ENCODE measurements around the gene PLXNA4.
A peak's percentile ranks its signal among the peaks of the same experiment; 100 is the strongest.

Gene PLXNA4

GRCh38 chr7:132580717-132581285 is 4.5 kb upstream of the PLXNA4 start:
- H3K4me3 ChIP-seq (ENCODE audit: low read depth, low read length): no peak overlapping the region
- TF ChIP-seq, protein P1, sequence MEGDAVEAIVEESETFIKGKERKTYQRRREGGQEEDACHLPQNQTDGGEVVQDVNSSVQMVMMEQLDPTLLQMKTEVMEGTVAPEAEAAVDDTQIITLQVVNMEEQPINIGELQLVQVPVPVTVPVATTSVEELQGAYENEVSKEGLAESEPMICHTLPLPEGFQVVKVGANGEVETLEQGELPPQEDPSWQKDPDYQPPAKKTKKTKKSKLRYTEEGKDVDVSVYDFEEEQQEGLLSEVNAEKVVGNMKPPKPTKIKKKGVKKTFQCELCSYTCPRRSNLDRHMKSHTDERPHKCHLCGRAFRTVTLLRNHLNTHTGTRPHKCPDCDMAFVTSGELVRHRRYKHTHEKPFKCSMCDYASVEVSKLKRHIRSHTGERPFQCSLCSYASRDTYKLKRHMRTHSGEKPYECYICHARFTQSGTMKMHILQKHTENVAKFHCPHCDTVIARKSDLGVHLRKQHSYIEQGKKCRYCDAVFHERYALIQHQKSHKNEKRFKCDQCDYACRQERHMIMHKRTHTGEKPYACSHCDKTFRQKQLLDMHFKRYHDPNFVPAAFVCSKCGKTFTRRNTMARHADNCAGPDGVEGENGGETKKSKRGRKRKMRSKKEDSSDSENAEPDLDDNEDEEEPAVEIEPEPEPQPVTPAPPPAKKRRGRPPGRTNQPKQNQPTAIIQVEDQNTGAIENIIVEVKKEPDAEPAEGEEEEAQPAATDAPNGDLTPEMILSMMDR (IDR thresholded peaks at IDR 0.05; ENCODE audit: insufficient read depth, low read depth, low read length, missing control alignments): peak; percentile 68
- DNase-seq (ENCODE audit: low read depth): peak; percentile 79

- H3K4me3 ChIP-seq (ENCODE audit: low read depth, low read length): no peak overlapping the region
- TF ChIP-seq, protein P1 (IDR thresholded peaks at IDR 0.05; ENCODE audit: insufficient read depth, low read depth, low read length, missing control alignments): no peak
- DNase-seq (ENCODE audit: low read depth): peak; percentile 8
Observed at GRCh38 chr7:132580277-132580676, 4.0 kb upstream of the PLXNA4 start.

GRCh38 chr7:132579260-132579899 is 3.1 kb upstream of the PLXNA4 start:
- TF ChIP-seq, protein P1 (IDR thresholded peaks at IDR 0.05; ENCODE audit: insufficient read depth, low read depth, low read length, missing control alignments): no peak
- no peak for DNase-seq (ENCODE audit: low read depth)
- H3K4me3 ChIP-seq (ENCODE audit: low read depth, low read length): no peak overlapping the region

- H3K4me3 ChIP-seq (ENCODE audit: low read depth, low read length): no peak overlapping the region
- TF ChIP-seq, protein P1 (IDR thresholded peaks at IDR 0.05; ENCODE audit: insufficient read depth, low read depth, low read length, missing control alignments): no peak
- no peak for DNase-seq (ENCODE audit: low read depth)
Observed at GRCh38 chr7:132578826-132579225, 2.6 kb upstream of the PLXNA4 start.

- TF ChIP-seq, protein P1 (IDR thresholded peaks at IDR 0.05; ENCODE audit: insufficient read depth, low read depth, low read length, missing control alignments): no peak
- H3K4me3 ChIP-seq (ENCODE audit: low read depth, low read length): no peak overlapping the region
- no peak for DNase-seq (ENCODE audit: low read depth)
Observed at GRCh38 chr7:132578050-132578370, 1.7 kb upstream of the PLXNA4 start.

DNA sequence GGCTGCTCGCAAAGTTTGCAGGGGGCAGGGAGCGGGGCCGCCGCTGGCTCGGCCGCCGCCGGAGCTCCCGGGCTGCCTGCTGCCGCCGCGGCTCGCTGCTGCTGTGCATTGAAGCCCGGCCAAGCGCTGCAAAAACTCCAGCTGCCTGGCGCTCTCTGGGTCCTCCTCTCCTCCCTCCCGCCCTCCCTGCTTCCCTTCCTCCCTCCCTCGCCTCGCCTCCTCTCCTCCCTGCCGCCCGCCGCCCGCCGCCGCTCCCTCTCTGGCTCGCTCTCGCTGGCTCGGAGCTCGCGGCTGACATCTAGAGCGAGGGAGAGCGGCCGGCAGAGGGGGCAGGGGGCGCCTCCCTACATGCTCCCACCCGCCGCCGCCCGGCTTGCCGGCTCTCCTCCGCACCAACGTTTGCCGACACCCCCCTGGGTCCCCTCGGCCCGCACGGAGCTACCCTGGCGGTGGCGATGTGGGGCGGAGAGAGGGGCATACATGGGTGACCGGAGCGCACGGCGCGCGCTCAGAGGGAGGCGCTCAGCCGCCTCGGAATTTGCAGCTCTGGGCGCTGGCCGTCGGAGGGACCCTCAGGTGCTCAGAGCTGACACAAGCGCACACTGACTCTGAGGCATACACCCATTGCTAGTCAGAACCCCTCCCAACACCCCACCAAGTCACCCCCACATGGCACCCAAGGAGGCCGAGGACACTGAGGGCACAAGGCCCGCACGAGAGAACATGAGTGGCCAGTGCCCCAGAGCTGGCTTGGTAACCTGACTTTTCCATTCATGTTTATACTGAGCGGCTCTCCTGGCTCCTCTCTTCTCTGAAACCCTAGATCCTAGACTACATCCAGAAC is 1.2 kb upstream of the PLXNA4 start:
- DNase-seq (ENCODE audit: low read depth): no peak
- TF ChIP-seq, protein P1 (IDR thresholded peaks at IDR 0.05; ENCODE audit: insufficient read depth, low read depth, low read length, missing control alignments): no peak
- H3K4me3 ChIP-seq (ENCODE audit: low read depth, low read length): no peak overlapping the region

Measured in GM12865 (cell line).